Heart right ventricle (tissue), 16 donors: Measurements from ENCODE around the gene OSBPL6. TPM values are rescaled to one million over a fixed set of nuclear protein-coding genes. Genes with fewer than 3 reads are reported as not detected.
A peak's percentile ranks its signal among the peaks of the same experiment; 100 is the strongest.
"Not testable (repeated sequence)": the region's sequence is repeated elsewhere in the genome, so short reads cannot be mapped to it uniquely, and the experiment has no call there.

Experiments
- ATAC-seq, 8 donors: fragments of 200-7000 bp; cut with Tn5 transposase; one replicate each; pipeline ENCODE4 v1.9.1; 2020; ENCODE audit warnings: mild to moderate bottlenecking in 8 of 8, moderate library complexity in 8 of 8, moderate number of reproducible peaks in 1 of 8
- DNase-seq, 2 donors: peaks; one replicate each; pipeline ENCODE4 v3.0.0-alpha.2; 2020
- H3K27ac ChIP-seq, 10 donors: fragments of 200-600 bp; sonication (generic) in 2 of 10; one replicate each; pipeline versions ENCODE4 v1.5.0 to v1.8.0; 2020 to 2022; ENCODE audit warnings: mild to moderate bottlenecking in 3 of 10
- H3K27me3 ChIP-seq, 7 donors: fragments of 200-600 bp; one replicate each; pipeline ENCODE4 v1.8.0; 2021 to 2022; ENCODE audit warnings: mild to moderate bottlenecking in 2 of 7
- H3K36me3 ChIP-seq, 9 donors: fragments of 200-600 bp; sonication (generic) in 1 of 9; one replicate each; pipeline versions ENCODE4 v1.5.0 to v1.8.0; 2020 to 2022; ENCODE audit warnings: mild to moderate bottlenecking in 2 of 9
- H3K4me1 ChIP-seq, 9 donors: fragments of 200-600 bp; sonication (generic) in 1 of 9; one replicate each; pipeline versions ENCODE4 v1.5.0 to v1.8.0; 2020 to 2022; ENCODE audit warnings: mild to moderate bottlenecking in 4 of 9
- H3K4me3 ChIP-seq, 10 donors: fragments of 200-600 bp; sonication (generic) in 2 of 10; one replicate each; pipeline versions ENCODE4 v1.5.0 to v1.8.0; 2020 to 2022; ENCODE audit warnings: mild to moderate bottlenecking in 7 of 10, moderate library complexity in 2 of 10
- H3K9me3 ChIP-seq, 11 donors: fragments of 200-600 bp in 10 of 11; sonication (generic) in 2 of 11; one replicate each; pipeline versions ENCODE4 v1.5.0 to v1.8.0; 2013 to 2022; ENCODE audit warnings: mild to moderate bottlenecking in 2 of 11, control low read depth in 1 of 11, moderate library complexity in 1 of 11
- CTCF ChIP-seq, 9 donors: fragments of 200-600 bp; sonication (generic) in 2 of 9; IDR thresholded peaks; one replicate each; pipeline versions ENCODE4 v1.5.0 to v1.8.0; 2021 to 2022; ENCODE audit warnings: antibody characterized with exemption in 9 of 9, mild to moderate bottlenecking in 5 of 9, moderate library complexity in 1 of 9
- WGBS, 2 donors: extraction: QIAGEN DNeasy Blood & Tissue Kit; methylation state at CpG; one replicate each; pipeline ENCODE4 v1.1.7; 2013; ENCODE audit warnings: inconsistent platforms in 1 of 2; 5-methylcytosine and 5-hydroxymethylcytosine counted together
- intact Hi-C, 10 donors: fragments of 100-400 bp; cut with DNase I; formaldehyde crosslinking; loops; one replicate each; pipeline versions ENCODE4 v1.11.1 to v1.14.2; 2022
- polyA plus RNA-seq, 2 donors: library from polyadenylated mRNA; stranded (reverse); fragments of 200-250 nt; gene quantifications; one replicate each; pipeline ENCODE4 v1.2.3, GENCODE V29; 2013
- total RNA-seq, 10 donors: library from RNA; stranded (reverse); fragmentation: NEBNext Ultra II Directional in 3 of 10; extraction: Animal tissue kit (Norgen Biotek cat#: 25700) in 3 of 10; gene quantifications; one replicate each; pipeline versions ENCODE4 v1.2.1 to v1.2.4, GENCODE V29; 2021 to 2023
- donor health status: Arrhythmogenic right ventricular cardiomyopathy.
- donor health status: ischemic (EF 13 %, LVEDD 7.1; RV severe dilation, severe dysfunction).
- donor health status: healthy with polysubstance abuse.
- donor health status: DM: no; HTN: yes; CAD: no.
- donor health status: DM: no; HTN: no; CAD: no.
- donor health status: ischemic (EF 25% LVEDD 6.9; RV normal size, moderate dysfunction).
- donor health status: ischemic (EF 25% LVEDD 5.7; RV mildly dilated, moderate dysfunction).
- donor health status: healthy.
- donor health status: DM: yes; HTN: yes; CAD: no.
- donor health status: Ischemic cardiomyopathy.
- donor health status: ischemic (EF 35%, LVEDD 5.7; RV mildly dilated, moderate dysfunction).
- donor health status: nonischemic (EF 11% LVEDD 7.7; RV severe dilation, severe dysfunction).
- donor health status: DM: yes; HTN: yes; CAD: no.
- donor health status: PGD.
- donor health status: ischemic (EF 29% LVEDD 5.4; RV normal size, mild dysfunction).
- donor health status: nonischemic (EF 23%, LVEDD 6.1; RV moderate dilation, normal function).

Gene OSBPL6
- total and polyA plus RNA-seq, 12 donors, result 1.1 to 8.0 (median 4.4) TPM

GRCh38 chr2:178350051-178350450 lies 155.7 kb downstream of the OSBPL6 start:
- intact Hi-C loops, result no loop called here
- WGBS, 2 donors, result 79 to 89% methylated on average over 3 of the region's 3 CpGs
- Histone ChIP-seq H3K27me3 (no peaks in the 10 kb centered on the region), H3K36me3 (peaks cover 0 to 25% (median 0%) of the 10 kb centered on the region in 9 donors), H3K9me3 (peaks cover 0 to 7% (median 0%) of the 10 kb centered on the region in 11 donors), H3K4me1 (no peaks in the 10 kb centered on the region), H3K4me3 (no peak overlapping the region), H3K27ac (no peak overlapping the region)
- no peak for TF ChIP-seq CTCF (IDR thresholded peaks at IDR 0.05)
- ATAC-seq (no peak), DNase-seq (no peak)

- ATAC-seq, intact Hi-C loops, DNase-seq, H3K27ac ChIP-seq, H3K4me3 ChIP-seq, H3K27me3 ChIP-seq, H3K4me1 ChIP-seq: not testable (repeated sequence)
- 95 to 99% methylated on average over 4 of the region's 4 CpGs for WGBS, 2 donors
- Histone ChIP-seq H3K36me3 (peaks cover 0 to 10% (median 0%) of the 10 kb centered on the region in 9 donors), H3K9me3 (peaks cover 0 to 36% (median 14%) of the 10 kb centered on the region in 11 donors)
Measured at GRCh38 chr2:178357704-178358103, 163.4 kb downstream of the OSBPL6 start.

GRCh38 chr2:178359192-178359912 lies 165.0 kb downstream of the OSBPL6 start:
- WGBS, 2 donors, result 78 to 92% methylated on average over 7 of the region's 7 CpGs
- H3K27me3 ChIP-seq, result no peaks in the 10 kb centered on the region

GRCh38 chr2:178361588-178361987 lies 167.3 kb downstream of the OSBPL6 start:
- ATAC-seq (no peak), DNase-seq (no peak)
- TF ChIP-seq CTCF (IDR thresholded peaks at IDR 0.05), result no peak
- Histone ChIP-seq H3K27me3 (no peaks in the 10 kb centered on the region), H3K4me1 (no peaks in the 10 kb centered on the region), H3K4me3 (no peak overlapping the region), H3K27ac (no peak overlapping the region), H3K36me3 (peaks cover 0 to 13% (median 0%) of the 10 kb centered on the region in 9 donors), H3K9me3 (peaks cover 0 to 34% (median 14%) of the 10 kb centered on the region in 11 donors)
- intact Hi-C loops, result no loop called here
- 96 to 98% methylated on average over 4 of the region's 4 CpGs for WGBS, 2 donors

More at GRCh38 chr2:178359192-178359912, 165.0 kb downstream of the OSBPL6 start:
- no peak overlapping the region for H3K4me3 ChIP-seq
- DNase-seq (no peak), ATAC-seq (no peak)
- intact Hi-C loops, result no loop called here
- H3K36me3 ChIP-seq, result peaks cover 0 to 13% (median 0%) of the 10 kb centered on the region in 9 donors
- H3K4me1 ChIP-seq, result no peaks in the 10 kb centered on the region
- H3K9me3 ChIP-seq, result peaks cover 0 to 36% (median 14%) of the 10 kb centered on the region in 11 donors
- H3K27ac ChIP-seq, result no peak overlapping the region
- no peak for TF ChIP-seq CTCF (IDR thresholded peaks at IDR 0.05)

- Histone ChIP-seq H3K4me3 (no peak overlapping the region), H3K27ac (no peak overlapping the region), H3K36me3 (peaks cover 0 to 13% (median 0%) of the 10 kb centered on the region in 9 donors), H3K4me1 (no peaks in the 10 kb centered on the region), H3K27me3 (no peaks in the 10 kb centered on the region), H3K9me3 (peaks cover 0 to 17% (median 6%) of the 10 kb centered on the region in 11 donors)
- TF ChIP-seq CTCF (IDR thresholded peaks at IDR 0.05), result no peak
- no peak for DNase-seq
- ATAC-seq, result peak in 1 of 8 donors; percentile 41
- intact Hi-C loops, result no loop called here
- 89% methylated on average over 7 of the region's 7 CpGs for WGBS, 2 donors
Measured at GRCh38 chr2:178363252-178363651, 168.9 kb downstream of the OSBPL6 start.
